GM13977 (cell line): ENCODE results near the gene DNAAF6.
"Not testable (repeated sequence)": the region's sequence is repeated elsewhere in the genome, so short reads cannot be mapped to it uniquely, and the experiment has no call there.

Source experiments
- DNase-seq: peaks from one replicate; pipeline ENCODE4 v3.0.0; 2012; ENCODE audit warnings: low spot score
- in situ Hi-C: fragments of 300-500 bp; cut with MboI; formaldehyde crosslinking; loops from one replicate; pipeline ENCODE4 v1.12.0; 2022; ENCODE audit warnings: low sequenced_read_pairs, low pct_unique_long_range_greater_than_20kb, mixed read lengths, inconsistent platforms; ENCODE audit not compliant: unreplicated experiment
- TF ChIP-seq, protein P1 (sequence below): IDR thresholded peaks from 2 replicates; pipeline ENCODE4 v1.5.1; 2012; ENCODE audit warnings: mild to moderate bottlenecking, control low read depth; ENCODE audit not compliant: insufficient read depth; ENCODE audit errors: extremely low read depth, missing control alignments

The DNAAF6 gene

GRCh38 chrX:107197319-107197718, 9.1 kb upstream of the DNAAF6 start:
- in situ Hi-C loops: no loop called here
- DNase-seq: no peak
- TF ChIP-seq, protein P1, sequence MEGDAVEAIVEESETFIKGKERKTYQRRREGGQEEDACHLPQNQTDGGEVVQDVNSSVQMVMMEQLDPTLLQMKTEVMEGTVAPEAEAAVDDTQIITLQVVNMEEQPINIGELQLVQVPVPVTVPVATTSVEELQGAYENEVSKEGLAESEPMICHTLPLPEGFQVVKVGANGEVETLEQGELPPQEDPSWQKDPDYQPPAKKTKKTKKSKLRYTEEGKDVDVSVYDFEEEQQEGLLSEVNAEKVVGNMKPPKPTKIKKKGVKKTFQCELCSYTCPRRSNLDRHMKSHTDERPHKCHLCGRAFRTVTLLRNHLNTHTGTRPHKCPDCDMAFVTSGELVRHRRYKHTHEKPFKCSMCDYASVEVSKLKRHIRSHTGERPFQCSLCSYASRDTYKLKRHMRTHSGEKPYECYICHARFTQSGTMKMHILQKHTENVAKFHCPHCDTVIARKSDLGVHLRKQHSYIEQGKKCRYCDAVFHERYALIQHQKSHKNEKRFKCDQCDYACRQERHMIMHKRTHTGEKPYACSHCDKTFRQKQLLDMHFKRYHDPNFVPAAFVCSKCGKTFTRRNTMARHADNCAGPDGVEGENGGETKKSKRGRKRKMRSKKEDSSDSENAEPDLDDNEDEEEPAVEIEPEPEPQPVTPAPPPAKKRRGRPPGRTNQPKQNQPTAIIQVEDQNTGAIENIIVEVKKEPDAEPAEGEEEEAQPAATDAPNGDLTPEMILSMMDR: no peak

DNA sequence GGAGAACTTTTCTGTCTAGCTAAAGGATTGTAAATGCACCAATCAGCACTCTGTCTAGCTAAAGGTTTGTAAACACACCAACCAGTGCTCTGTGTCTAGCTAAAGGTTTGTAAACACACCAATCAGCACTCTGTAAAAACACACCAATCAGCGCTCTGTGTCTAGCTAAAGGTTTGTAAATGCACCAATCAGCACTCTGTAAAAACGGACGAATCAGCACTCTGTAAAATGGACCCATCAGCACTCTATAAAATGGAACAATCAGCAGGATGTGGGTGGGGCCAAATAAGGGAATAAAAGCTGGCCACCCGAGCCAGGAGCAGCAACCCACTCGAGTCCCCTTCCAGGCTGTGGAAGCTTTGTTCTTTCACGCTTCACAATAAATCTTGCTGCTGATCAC, 8.3 kb upstream of the DNAAF6 start:
- in situ Hi-C loops, DNase-seq: not testable (repeated sequence)

DNA sequence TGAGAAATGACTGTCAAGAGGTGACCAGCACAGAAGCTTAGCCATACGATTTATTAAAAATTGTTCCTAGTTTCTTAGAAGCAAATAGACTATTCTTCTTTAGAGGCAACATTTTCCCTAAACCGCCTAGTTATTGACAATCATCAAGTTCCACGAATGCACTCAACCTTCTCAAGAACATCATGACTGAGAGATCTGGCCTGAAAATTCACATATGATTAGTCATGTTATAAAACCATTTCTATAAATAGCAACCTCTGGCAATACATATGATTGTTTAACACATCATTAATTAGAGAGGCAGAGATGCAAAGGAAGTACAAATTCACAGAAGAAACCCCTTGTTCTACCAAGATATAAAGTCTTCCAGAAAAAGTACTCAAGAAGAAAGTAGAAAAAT, 6.9 kb upstream of the DNAAF6 start:
- TF ChIP-seq, protein P1: no peak
- DNase-seq: no peak
- in situ Hi-C loops: no loop called here

DNA sequence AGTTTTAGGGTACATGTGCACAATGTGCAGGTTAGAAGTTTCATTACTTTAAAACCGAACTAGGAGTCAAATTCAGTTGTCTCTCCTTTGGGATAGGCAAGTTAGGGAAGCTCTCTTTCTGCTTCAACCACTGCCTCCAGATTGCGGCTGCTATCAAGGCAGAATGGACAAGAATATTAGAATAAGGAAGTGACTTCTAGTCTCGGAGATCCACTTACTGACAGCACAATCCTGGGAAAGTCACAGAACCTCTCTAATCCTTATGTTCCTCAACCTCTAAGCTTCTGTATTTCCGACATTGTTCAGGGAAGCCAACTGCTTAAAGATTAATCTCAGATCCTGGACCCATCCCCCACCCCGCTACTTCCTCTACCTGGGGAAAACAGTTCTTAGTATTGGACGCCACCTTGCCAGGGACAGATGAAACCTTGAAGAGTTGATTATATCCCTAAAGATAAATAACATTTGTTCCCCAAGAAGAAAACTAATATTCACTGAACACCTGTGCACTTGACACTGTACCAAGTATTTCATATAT, 2.3 kb upstream of the DNAAF6 start:
- TF ChIP-seq, protein P1: no peak
- no peak for DNase-seq
- in situ Hi-C loops: no loop called here

DNA sequence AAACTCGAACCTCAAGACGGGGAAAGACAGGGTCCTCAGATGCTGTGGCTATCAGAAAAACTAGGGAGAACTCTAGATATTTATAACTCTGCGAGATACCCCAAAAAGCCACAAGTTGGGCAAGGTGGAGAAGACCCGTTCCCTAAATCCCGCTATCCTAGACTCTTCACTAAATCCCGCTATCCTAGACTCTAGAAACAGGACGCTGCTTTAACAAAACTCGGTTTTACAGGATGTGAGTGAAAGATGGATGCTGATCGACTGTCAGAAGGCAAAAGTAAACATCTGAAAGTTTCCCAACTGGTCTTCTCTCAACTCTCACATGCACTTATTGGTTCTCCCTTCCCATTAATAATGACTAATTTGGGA, 270 bp downstream of the DNAAF6 start:
- DNase-seq: no peak
- TF ChIP-seq, protein P1: no peak
- in situ Hi-C loops: no loop called here

DNA sequence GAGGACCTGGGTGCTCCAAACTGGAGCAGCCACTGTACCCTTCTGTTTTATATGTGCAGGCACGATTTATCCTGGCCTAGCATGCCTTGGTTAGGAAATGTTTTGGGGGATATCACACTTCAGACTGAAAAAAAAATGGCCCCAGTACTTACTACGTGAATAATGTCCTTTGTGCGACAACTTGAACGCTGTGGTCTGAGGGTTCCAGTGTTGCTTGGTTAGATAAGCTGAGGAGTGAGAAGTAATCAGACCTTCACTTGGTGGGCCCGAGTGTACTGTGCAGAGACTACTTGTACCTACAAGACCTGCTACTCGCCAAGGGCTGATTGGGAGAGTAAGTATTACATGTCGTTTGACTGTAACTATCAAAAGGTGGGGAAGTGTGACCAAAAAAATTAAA, 678 bp downstream of the DNAAF6 start:
- no peak for DNase-seq
- in situ Hi-C loops: no loop called here
- TF ChIP-seq, protein P1: no peak

- no peak for DNase-seq
- in situ Hi-C loops: no loop called here
- TF ChIP-seq, protein P1: no peak
These were observed 1.5 kb downstream of the DNAAF6 start for GRCh38 chrX:107207943-107208342.
